H1 (cell line): ENCODE data around the gene ATP1B3.

ENCODE experiments used
- NANOG ChIP-seq: IDR thresholded peaks from 2 replicates; pipeline ENCODE4 v1.6.1; 2011; ENCODE audit warnings: low read length, low read depth, mild to moderate bottlenecking, inconsistent platforms; ENCODE audit not compliant: insufficient read depth, poor library complexity, severe bottlenecking
- POLR2A ChIP-seq, 2 experiments: IDR thresholded peaks; 1 replicate in 1 of 2; 2 replicates in 1 of 2; pipeline ENCODE4 v1.6.1; 2011; ENCODE audit warnings: low read depth in 2 of 2, low read length in 2 of 2, mild to moderate bottlenecking in 2 of 2; ENCODE audit errors: control extremely low read depth in 1 of 2
- POLR2AphosphoS5 ChIP-seq: IDR thresholded peaks from 2 replicates; pipeline ENCODE4 v1.6.1; 2011; ENCODE audit warnings: low read depth, low read length
- POU5F1 ChIP-seq: IDR thresholded peaks from 2 replicates; pipeline ENCODE4 v1.6.1; 2011; ENCODE audit warnings: low read depth, mild to moderate bottlenecking, low read length, moderate library complexity
- RFX5 ChIP-seq: IDR thresholded peaks from 2 replicates; pipeline ENCODE4 v1.6.1; 2011; ENCODE audit warnings: low read depth, low read length, improper control_type of control experiment, borderline replicate concordance
- RXRA ChIP-seq: IDR thresholded peaks from 2 replicates; pipeline ENCODE4 v1.6.1; 2011; ENCODE audit warnings: low read depth, mild to moderate bottlenecking, low read length, moderate library complexity; ENCODE audit not compliant: insufficient read depth
- SAP30 ChIP-seq: fragments of 300-600 bp; sonication (generic); IDR thresholded peaks from 2 replicates; pipeline ENCODE4 v1.7.1; 2012; ENCODE audit warnings: low read length, moderate library complexity, mild to moderate bottlenecking, inconsistent platforms; ENCODE audit not compliant: insufficient read depth, insufficient replicate concordance
- SP1 ChIP-seq: IDR thresholded peaks from 2 replicates; pipeline ENCODE4 v1.6.1; 2011; ENCODE audit warnings: low read depth, low read length
- SP4 ChIP-seq: IDR thresholded peaks from 2 replicates; pipeline ENCODE4 v1.6.1; 2012; ENCODE audit warnings: low read length, inconsistent platforms
- SUZ12 ChIP-seq: fragments of 200-600 bp; sonication (generic); IDR thresholded peaks from 2 replicates; pipeline ENCODE4 v1.6.1; 2012; ENCODE audit warnings: mild to moderate bottlenecking, inconsistent platforms, low read length, moderate library complexity, mixed read lengths
- TBP ChIP-seq: IDR thresholded peaks from 2 replicates; pipeline ENCODE4 v1.6.1; 2011; ENCODE audit warnings: low read depth, low read length, improper control_type of control experiment
- ZNF274 ChIP-seq: IDR thresholded peaks from 2 replicates; pipeline ENCODE4 v1.7.0; 2012; ENCODE audit warnings: low read length, borderline replicate concordance; ENCODE audit errors: extremely low read depth
- TF ChIP-seq, protein P1 (sequence below), 3 experiments: IDR thresholded peaks; 1 replicate in 2 of 3; 2 replicates in 1 of 3; pipeline versions ENCODE4 v1.5.1 to v1.6.1; 2011; ENCODE audit warnings: low read length in 3 of 3, mild to moderate bottlenecking in 3 of 3, inconsistent platforms in 2 of 3, low read depth in 1 of 3, moderate library complexity in 1 of 3; ENCODE audit not compliant: insufficient read depth in 1 of 3; ENCODE audit errors: control extremely low read depth in 1 of 3
- TF ChIP-seq, protein P2 (sequence below): IDR thresholded peaks from 2 replicates; pipeline ENCODE4 v1.6.1; 2012; ENCODE audit warnings: inconsistent platforms

DNA sequence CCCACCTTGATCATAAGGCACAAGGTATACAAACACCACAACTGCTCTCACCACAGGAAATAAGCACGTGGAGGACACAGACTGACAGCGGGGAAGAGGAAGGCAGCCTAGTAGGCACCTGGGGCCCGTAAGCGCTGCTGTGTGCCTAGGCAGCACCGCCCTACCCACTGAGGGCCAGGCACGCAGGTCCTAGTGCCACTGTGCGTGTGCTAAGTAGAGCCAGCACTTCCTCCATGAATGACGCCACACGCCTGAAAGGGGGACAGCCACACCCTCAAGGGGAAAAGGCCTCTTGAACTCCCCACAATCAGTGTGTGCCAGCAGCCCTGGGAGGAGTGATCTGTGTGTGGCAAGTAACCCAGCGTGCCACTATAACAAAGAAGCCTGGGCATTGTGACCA lies 73.0 kb downstream of the ATP1B3 start:
- no peak for TF ChIP-seq RFX5
- no peak for TF ChIP-seq TBP
- TF ChIP-seq SP1 = no peak
- TF ChIP-seq, protein P1, sequence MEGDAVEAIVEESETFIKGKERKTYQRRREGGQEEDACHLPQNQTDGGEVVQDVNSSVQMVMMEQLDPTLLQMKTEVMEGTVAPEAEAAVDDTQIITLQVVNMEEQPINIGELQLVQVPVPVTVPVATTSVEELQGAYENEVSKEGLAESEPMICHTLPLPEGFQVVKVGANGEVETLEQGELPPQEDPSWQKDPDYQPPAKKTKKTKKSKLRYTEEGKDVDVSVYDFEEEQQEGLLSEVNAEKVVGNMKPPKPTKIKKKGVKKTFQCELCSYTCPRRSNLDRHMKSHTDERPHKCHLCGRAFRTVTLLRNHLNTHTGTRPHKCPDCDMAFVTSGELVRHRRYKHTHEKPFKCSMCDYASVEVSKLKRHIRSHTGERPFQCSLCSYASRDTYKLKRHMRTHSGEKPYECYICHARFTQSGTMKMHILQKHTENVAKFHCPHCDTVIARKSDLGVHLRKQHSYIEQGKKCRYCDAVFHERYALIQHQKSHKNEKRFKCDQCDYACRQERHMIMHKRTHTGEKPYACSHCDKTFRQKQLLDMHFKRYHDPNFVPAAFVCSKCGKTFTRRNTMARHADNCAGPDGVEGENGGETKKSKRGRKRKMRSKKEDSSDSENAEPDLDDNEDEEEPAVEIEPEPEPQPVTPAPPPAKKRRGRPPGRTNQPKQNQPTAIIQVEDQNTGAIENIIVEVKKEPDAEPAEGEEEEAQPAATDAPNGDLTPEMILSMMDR (IDR thresholded peaks at IDR 0.05; ENCODE audit: control extremely low read depth in 1 of 3, insufficient read depth in 1 of 3, low read depth in 1 of 3, low read length in 3 of 3) = no peak
- no peak for TF ChIP-seq POU5F1
- TF ChIP-seq SUZ12 = no peak
- peak; percentile 59; the same call in 1 of the 2 replicates for TF ChIP-seq POLR2AphosphoS5
- no peak for TF ChIP-seq POLR2A (IDR thresholded peaks at IDR 0.05; ENCODE audit: control extremely low read depth in 1 of 2, low read depth in 2 of 2, low read length in 2 of 2)
- TF ChIP-seq ZNF274 = no peak
- TF ChIP-seq NANOG = no peak
- no peak for TF ChIP-seq SAP30
- no peak for TF ChIP-seq SP4
- TF ChIP-seq, protein P2, sequence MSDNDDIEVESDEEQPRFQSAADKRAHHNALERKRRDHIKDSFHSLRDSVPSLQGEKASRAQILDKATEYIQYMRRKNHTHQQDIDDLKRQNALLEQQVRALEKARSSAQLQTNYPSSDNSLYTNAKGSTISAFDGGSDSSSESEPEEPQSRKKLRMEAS = no peak
- TF ChIP-seq RXRA = no peak
